Ishikawa (cell line): ENCODE data around the gene SCEL.

Experiments used
- CREB1 ChIP-seq: IDR thresholded peaks from 2 replicates; pipeline ENCODE4 v1.6.1; 2012; ENCODE audit warnings: low read depth
- FOXM1 ChIP-seq: IDR thresholded peaks from 2 replicates; pipeline ENCODE4 v1.6.1; 2012; ENCODE audit warnings: low read depth, borderline replicate concordance
- MAX ChIP-seq: IDR thresholded peaks from 2 replicates; pipeline ENCODE4 v1.6.1; 2012

GRCh38 chr13:77516342-77516789 lies 19.1 kb upstream of the SCEL start:
- TF ChIP-seq MAX, result no peak
- TF ChIP-seq FOXM1, result no peak
- TF ChIP-seq CREB1, result no peak
